Activated T-cell treated with anti-CD3 and anti-CD28 coated beads, Interleukin-2, amount 50 U/mL, for 48 hours (primary cell): ENCODE data around the gene SLX9.

ENCODE experiments used
- DNase-seq, 2 experiments: peaks; one replicate each; pipeline ENCODE4 v3.0.0-alpha.2; 2020

SLX9 gene

DNA sequence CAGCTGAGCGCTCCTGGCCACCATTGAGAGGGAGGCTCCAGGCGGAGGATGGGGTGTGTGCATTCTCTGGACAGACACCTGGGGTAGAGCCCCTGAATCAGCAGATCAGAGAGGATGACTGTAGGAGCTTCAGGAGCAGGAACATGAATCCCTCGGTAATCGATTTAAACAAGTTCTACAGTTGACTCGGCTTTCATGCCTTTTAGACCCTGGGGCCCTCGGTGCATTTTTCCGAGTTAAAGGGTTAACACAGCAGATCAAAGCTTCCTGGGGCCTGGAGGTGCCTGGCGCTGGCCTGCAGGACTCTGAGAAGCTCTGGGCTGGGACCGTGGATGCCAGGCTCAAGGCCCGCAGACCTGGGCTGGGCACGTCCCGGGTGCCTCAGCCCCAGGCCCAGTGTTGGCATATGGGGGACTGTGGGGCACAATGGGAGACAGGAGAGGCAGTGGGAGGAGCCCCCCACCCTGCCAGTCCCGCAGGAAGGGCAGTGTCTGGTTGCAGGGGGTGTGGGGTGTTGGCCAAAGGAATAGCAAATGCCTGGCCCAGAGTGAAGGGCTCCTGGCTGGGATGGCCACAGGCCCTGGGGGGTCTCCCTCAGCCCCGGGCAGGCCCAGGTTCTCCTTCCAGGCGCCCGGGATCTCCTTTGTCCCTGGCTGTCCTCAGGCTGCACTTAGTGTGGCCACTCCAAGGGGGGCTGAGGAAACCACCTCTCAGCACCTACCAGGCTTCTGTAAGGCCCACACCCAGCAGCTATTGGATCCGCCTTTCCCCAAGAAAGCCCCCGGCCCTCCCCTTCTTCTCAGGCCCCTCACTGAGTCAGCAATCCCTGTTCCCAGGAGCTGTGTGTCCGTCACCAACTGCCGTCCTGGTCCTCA is 40.1 kb downstream of the SLX9 start:
- DNase-seq: no peak

- DNase-seq: no peak
Measured at GRCh38 chr21:44980562-44981489, 41.0 kb downstream of the SLX9 start.

- no peak for DNase-seq
Measured at GRCh38 chr21:44982558-44983250, 42.9 kb downstream of the SLX9 start.

DNA sequence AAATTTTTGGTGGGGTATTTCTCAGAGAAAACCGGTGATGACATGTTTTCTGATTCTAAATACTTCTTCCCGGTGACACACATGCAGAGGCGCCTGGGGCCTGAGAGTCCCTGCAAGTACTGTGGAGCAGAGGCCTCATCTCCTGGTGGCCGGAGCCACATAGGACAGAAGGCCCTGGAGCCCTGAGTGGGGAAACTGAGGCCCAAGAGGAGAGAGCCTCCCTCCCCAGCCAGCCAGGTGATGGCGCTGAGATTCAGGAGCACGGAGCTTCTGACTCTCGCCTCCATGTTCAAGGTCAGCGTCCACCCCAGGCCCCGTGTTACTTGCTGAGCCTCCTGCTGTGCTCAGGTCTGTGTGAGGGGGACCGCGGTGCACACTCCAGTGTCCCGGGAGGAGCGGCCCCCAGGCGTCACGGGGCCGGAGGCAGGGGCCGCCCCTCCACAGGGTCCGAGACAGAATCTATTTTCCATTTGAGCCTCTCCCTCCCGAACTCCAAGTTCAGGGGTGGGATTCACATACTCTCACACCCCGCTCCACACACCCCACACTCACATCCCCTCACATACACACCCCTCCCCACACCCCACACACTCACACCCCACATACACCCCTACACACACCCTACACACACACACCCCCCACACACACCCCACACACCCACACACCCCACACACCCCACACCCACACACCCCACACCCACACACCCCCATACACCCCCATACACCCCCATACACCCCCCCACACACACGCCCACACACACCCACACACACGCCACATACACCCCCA is 43.8 kb downstream of the SLX9 start:
- no peak for DNase-seq

- DNase-seq: no peak
Measured at GRCh38 chr21:44984428-44984791, 44.6 kb downstream of the SLX9 start.

DNA sequence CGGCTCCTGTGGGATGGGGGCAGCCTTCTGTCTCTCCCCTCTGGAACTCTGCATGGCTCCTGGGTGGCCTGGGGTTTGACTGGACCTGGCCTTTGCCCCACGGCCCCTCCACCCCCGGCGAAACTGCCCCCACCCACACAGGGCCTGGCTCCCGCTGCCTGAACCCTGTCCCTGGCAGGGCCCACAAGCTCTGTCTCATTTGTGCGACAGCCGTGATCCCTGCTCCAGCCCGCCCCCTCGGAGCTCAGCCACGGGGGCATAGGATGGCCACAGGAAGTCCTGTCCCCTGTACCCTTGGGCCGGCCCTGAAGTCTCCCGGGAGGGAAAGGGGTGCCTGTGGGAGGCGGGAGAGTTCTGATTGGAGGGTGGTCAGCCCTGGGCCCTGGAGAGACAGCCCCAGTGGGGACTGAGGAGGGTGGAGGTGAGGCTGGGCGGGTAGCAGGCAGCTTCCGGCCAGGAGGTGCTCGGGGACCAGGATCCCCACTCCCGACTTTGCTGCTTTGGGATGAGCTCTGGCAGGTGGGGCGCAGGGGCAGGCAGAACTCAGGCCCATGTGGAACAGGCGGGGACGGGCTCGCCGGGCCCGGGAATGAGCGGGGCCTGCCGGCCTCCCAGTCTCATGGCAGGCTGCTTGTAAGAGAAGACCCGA is 45.1 kb downstream of the SLX9 start:
- DNase-seq: no peak

- no peak for DNase-seq
Measured at GRCh38 chr21:44985441-44986401, 45.9 kb downstream of the SLX9 start.

GRCh38 chr21:44986471-44987291 is 46.9 kb downstream of the SLX9 start:
- DNase-seq: no peak

DNA sequence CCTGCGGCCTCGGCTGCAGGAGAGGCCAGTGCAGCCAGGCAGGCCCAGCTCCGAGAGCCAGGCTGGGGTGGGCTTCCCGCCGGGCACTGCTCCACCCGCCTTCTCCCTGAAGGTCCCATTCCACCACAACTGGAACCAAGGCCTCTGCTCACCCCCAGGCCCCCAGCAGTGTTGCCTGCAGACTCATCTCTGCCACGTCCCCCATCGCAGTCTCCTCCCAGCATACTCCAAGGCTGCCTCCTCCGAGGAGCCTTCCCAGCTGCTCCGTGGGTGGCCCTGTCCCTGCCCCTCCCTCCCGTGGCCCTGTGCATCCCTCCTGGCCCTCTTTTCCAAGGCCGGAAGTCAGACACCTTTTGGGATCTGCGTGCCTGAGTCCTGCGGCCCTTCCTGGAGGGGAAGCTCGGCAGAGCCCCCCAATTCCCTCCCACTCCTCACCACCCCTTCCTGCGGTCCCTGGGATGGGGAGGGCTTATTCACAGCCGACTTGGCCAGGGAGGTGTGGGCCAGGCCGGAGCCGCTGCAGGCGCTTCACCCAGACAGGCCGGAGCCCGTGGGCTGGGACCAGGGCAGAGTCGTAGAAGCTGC is 47.6 kb downstream of the SLX9 start:
- DNase-seq: no peak

DNA sequence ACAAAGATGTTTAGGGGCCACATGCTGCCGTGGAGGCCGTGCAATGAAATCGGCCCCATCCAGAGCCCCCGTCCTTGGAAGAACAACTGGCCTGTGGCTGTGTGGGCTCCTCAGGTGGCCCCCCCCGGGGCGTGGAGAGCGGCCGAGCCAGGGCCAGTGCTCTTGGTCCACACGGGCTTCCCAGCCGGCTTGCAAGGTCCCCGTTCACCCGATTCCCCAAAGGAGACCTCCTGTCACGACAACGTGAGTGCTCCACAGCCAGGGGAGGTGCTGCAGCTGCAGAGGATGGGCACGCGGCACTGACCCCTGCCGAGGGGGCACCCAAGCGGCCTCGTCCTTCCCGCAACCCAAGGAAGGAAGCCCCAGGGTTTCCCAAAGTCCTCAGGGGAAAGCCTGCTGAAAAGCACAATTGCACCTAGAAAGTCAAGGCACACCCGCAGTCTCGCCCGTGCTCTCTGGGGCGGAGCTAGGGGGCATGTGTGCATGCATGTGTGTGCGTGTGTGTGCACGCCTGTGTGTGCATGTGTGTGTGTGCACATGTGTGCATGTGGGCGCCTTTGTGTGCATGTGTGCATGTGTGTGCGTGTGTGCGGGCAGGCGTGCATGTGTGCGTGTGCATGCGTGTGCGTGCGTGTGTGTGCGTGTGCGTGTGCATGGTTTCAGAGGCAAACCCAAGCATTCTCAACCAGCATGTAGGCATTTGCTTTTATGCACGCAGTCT is 48.2 kb downstream of the SLX9 start:
- no peak for DNase-seq

GRCh38 chr21:44988607-44989536 is 49.0 kb downstream of the SLX9 start:
- no peak for DNase-seq

GRCh38 chr21:44989537-44989886 is 49.7 kb downstream of the SLX9 start:
- DNase-seq: no peak

GRCh38 chr21:44989943-44990780 is 50.3 kb downstream of the SLX9 start:
- no peak for DNase-seq

DNA sequence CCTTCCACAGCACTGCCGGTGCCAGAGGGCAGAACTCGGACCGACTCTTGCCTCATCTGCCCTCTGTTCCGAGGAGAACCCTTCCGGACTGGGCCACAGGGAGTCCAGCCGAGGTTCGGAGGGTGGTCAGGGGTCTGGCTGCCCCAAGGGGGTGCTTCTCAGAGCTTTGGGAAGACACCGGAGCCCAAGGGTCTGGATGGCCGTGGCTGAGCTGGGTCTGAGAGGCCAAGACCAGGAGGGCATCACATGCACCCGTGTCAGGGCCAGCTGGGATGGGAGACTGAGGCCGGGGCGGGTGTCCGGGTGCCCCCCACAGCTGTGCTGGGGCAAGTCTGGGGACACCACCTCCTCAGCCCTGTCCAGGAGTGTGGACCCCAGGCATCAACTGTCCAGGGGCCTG is 51.1 kb downstream of the SLX9 start:
- DNase-seq: no peak

DNA sequence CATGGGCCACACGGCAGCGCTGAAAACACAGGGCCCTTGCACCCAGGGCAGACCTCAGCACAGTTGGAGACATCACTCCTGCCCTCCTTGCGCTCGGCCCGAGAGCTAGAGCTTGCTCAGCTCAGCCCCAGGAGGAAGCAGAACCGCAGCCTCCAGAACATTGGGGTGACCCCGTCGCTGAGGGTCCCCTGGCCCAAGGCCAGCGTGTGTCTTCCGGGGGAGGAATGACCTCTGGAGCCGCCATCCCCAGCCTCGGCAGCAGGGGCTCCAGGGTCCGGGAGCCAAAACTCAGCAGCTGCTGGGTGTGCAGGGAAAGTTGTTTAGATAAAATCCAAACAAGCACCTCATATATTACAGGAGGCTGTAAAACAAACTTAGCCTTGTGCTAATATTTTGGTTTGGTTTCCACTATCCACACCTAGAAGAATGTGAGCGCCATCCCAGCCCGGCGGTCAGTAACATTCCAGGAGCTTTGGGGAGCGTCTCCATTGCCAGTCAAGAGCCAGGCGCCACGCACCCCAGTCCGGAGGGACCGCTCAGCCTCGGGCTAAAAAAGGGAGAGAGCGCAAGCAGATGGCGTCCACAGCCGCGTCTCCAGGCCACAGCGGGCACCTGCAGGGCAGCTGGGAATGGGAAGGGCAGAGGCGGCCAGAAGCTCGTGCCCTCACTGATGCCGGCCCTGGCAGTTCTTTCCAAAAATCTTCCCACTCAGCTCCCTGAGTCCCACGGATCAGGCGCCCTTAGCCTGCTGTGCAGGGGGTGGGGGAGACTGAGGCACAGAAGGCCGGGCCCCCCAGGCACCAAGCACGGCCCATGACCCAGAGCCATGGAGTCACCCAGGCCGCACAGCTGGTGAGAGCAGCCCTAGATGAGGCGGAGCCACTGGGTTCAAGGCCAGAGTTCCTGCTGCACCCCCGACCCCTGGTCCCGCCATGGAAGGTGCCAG is 52.0 kb downstream of the SLX9 start:
- DNase-seq: no peak
